K562 (cell line): ENCODE data around the gene NDUFB3. TPM values are rescaled to one million over a fixed set of nuclear protein-coding genes. Genes with fewer than 3 reads are reported as not detected.

Experiments used
- ATAC-seq: fragments of 200-7000 bp; cut with Tn5 transposase; 3 replicates; pipeline ENCODE4 v1.9.1; 2020; ENCODE audit warnings: moderate library complexity
- BruUV-seq: library from RNA; stranded (reverse); fragments of 400-500 nt; replicated peaks from 2 replicates; lab custom pipeline; 2021; lab: Mats Ljungman, UMichigan
- CTCF ChIA-PET: fragments of 300-600 bp; formaldehyde crosslinking; extraction: SDS; loops from one replicate; lab custom pipeline; 2021; ENCODE audit warnings: low intra/inter-chr PET ratio; lab: Yijun Ruan, JAX
- POLR2A ChIA-PET: fragments of 300-600, 350-650 bp; sonication (Branson Sonifier 250); formaldehyde crosslinking; extraction: SDS; loops from one replicate; lab custom pipeline; 2021; ENCODE audit warnings: antibody characterized with exemption, inconsistent platforms; lab: Yijun Ruan, JAX
- DNase-seq, 4 experiments: peaks; one replicate each; pipeline versions ENCODE4 v3.0.0 to v3.0.0-alpha.2; 2011 to 2018; ENCODE audit warnings: low spot score in 3 of 4, mixed read lengths in 3 of 4; ENCODE audit errors: extremely low read depth in 1 of 4
- FAIRE-seq: peaks from 2 replicates; lab custom pipeline; 2011; peaks lifted over from hg19 to GRCh38; lab: Jason Lieb, UNC
- H2AFZ ChIP-seq: 2 replicates; pipeline ENCODE4 v1.6.0; 2011; ENCODE audit warnings: low read depth, low read length, control low read depth, inconsistent platforms
- H3K27ac ChIP-seq: fragments of 200-600 bp; 3 replicates; pipeline ENCODE4 v1.8.0; 2011; ENCODE audit warnings: low read depth, mild to moderate bottlenecking, control low read depth, inconsistent platforms, low read length, moderate library complexity, mixed read lengths; ENCODE audit errors: extremely low read depth
- H3K27me3 ChIP-seq, 2 experiments: fragments of 300-600 bp in 1 of 2; 2 replicates in 1 of 2; 3 replicates in 1 of 2; pipeline versions ENCODE4 v1.6.0 to v1.8.0; 2011; ENCODE audit warnings: inconsistent platforms in 2 of 2, low read length in 2 of 2, mild to moderate bottlenecking in 1 of 2, mixed read lengths in 1 of 2, moderate library complexity in 1 of 2; ENCODE audit not compliant: control insufficient read depth in 2 of 2, insufficient read depth in 2 of 2
- H3K36me3 ChIP-seq: fragments of 300-600 bp; 3 replicates; pipeline ENCODE4 v1.8.0; 2011; ENCODE audit warnings: mild to moderate bottlenecking, low read length, inconsistent platforms; ENCODE audit not compliant: control insufficient read depth, insufficient read depth
- H3K4me1 ChIP-seq, 2 experiments: fragments of 200-600 bp in 1 of 2; replicated peaks in 1 of 2; 2 replicates in 1 of 2; 3 replicates in 1 of 2; pipeline versions ENCODE4 v1.5.1 to v1.8.0; 2011; ENCODE audit warnings: inconsistent platforms in 2 of 2, low read length in 2 of 2, mild to moderate bottlenecking in 1 of 2, mixed read lengths in 1 of 2, moderate library complexity in 1 of 2; ENCODE audit not compliant: control insufficient read depth in 2 of 2, insufficient read depth in 2 of 2
- H3K4me2 ChIP-seq: 2 replicates; pipeline ENCODE4 v1.6.1; 2011; ENCODE audit warnings: low read length, control low read depth, inconsistent platforms, mixed read lengths; ENCODE audit not compliant: insufficient read depth
- H3K4me3 ChIP-seq: fragments of 200-600 bp; sonication (generic), shearing (Covaris generic); 2 replicates; pipeline ENCODE4 v1.5.1; 2016; ENCODE audit warnings: control low read depth, inconsistent platforms
- H3K79me2 ChIP-seq: fragments of 200-600 bp; 3 replicates; pipeline ENCODE4 v1.8.0; 2011; ENCODE audit warnings: low read length, inconsistent platforms; ENCODE audit not compliant: control insufficient read depth, insufficient read depth
- H3K9ac ChIP-seq, 2 experiments: 2 replicates each; pipeline versions ENCODE4 v1.6.0 to v1.6.1; 2011; ENCODE audit warnings: low read depth in 2 of 2, low read length in 2 of 2, control low read depth in 1 of 2, inconsistent platforms in 1 of 2, mild to moderate bottlenecking in 1 of 2, mixed read lengths in 1 of 2; ENCODE audit not compliant: insufficient read depth in 1 of 2
- H3K9me1 ChIP-seq: one replicate; pipeline ENCODE4 v1.6.0; 2011; ENCODE audit warnings: inconsistent platforms, mild to moderate bottlenecking, low read length, moderate library complexity; ENCODE audit not compliant: control insufficient read depth, insufficient read depth
- H3K9me3 ChIP-seq: replicated peaks from 2 replicates; pipeline ENCODE4 v1.5.1; 2011; ENCODE audit warnings: low read depth, low read length, inconsistent platforms; ENCODE audit not compliant: control insufficient read depth, insufficient read depth
- H4K20me1 ChIP-seq: replicated peaks from 2 replicates; pipeline ENCODE4 v1.6.1; 2011; ENCODE audit warnings: low read length, inconsistent platforms, mixed read lengths; ENCODE audit not compliant: control insufficient read depth, insufficient read depth
- AFF1 ChIP-seq, 2 experiments: fragments of 450-650 bp; IDR thresholded peaks; 2 replicates each; pipeline ENCODE4 v1.6.1; 2018; ENCODE audit warnings: mild to moderate bottlenecking in 2 of 2, low read depth in 1 of 2; ENCODE audit not compliant: partially characterized antibody in 2 of 2
- ARID3B ChIP-seq: fragments of 250-450 bp; sonication (Bioruptor Pico); IDR thresholded peaks from 2 replicates; pipeline ENCODE4 v1.4.0; 2020; ENCODE audit warnings: borderline replicate concordance
- BRD9 ChIP-seq: fragments of 450-650 bp; IDR thresholded peaks from 2 replicates; pipeline ENCODE4 v1.6.1; 2018; ENCODE audit warnings: low read depth; ENCODE audit not compliant: partially characterized antibody
- CTBP1 ChIP-seq: fragments of 450-650 bp; IDR thresholded peaks from 2 replicates; pipeline ENCODE4 v1.6.1; 2016; ENCODE audit warnings: borderline replicate concordance
- FOXJ2 ChIP-seq: fragments of 200-800 bp; sonication (Bioruptor generic); IDR thresholded peaks from 2 replicates; pipeline ENCODE4 v1.6.1; 2016; ENCODE audit warnings: missing genetic modification characterization, missing compliant biosample characterization
- HOMEZ ChIP-seq: fragments of 250-450 bp; sonication (Bioruptor Pico); IDR thresholded peaks from 2 replicates; pipeline ENCODE4 v1.4.0; 2020; ENCODE audit warnings: mild to moderate bottlenecking, moderate library complexity
- HSF4 ChIP-seq: fragments of 250-450 bp; sonication (Bioruptor Pico); IDR thresholded peaks from 2 replicates; pipeline ENCODE4 v2.1.2; 2022; ENCODE audit warnings: mild to moderate bottlenecking, moderate library complexity, borderline replicate concordance
- PHF21A ChIP-seq: fragments of 450-650 bp; IDR thresholded peaks from 2 replicates; pipeline ENCODE4 v1.6.1; 2017; ENCODE audit warnings: low read depth, borderline replicate concordance
- RAD51 ChIP-seq: fragments of 450-650 bp; IDR thresholded peaks from 2 replicates; pipeline ENCODE4 v1.7.1; 2016; ENCODE audit warnings: low read depth, mild to moderate bottlenecking, borderline replicate concordance
- ZNF124 ChIP-seq: sonication (generic); formaldehyde crosslinking; IDR thresholded peaks from 2 replicates; pipeline ENCODE4 v1.8.1; 2022; ENCODE audit warnings: missing genetic modification reagents
- ZSCAN32 ChIP-seq: fragments of 450-650 bp; formaldehyde crosslinking; IDR thresholded peaks from 2 replicates; pipeline ENCODE4 v1.4.0; 2020; ENCODE audit warnings: mild to moderate bottlenecking, moderate library complexity
- WGBS: fragments of 100-300 bp; shearing (Covaris generic); methylation state at CpG from one replicate; pipeline ENCODE4 v1.1.6; 2016; ENCODE audit warnings: low coverage, mixed read lengths; ENCODE audit not compliant: insufficient coverage; ENCODE audit errors: missing lambda C conversion rate; 5-methylcytosine and 5-hydroxymethylcytosine counted together
- in situ Hi-C: fragments of 300-500 bp; cut with MboI; formaldehyde crosslinking; loops from 4 replicates; pipeline ENCODE4 v1.15.0; 2018; ENCODE audit warnings: inconsistent platforms, mixed read lengths
- intact Hi-C: fragments of 100-400 bp; cut with micrococcal nuclease; formaldehyde crosslinking; loops from 2 replicates; pipeline ENCODE4 v1.14.2; 2022
- polyA plus RNA-seq, 8 experiments: library from polyadenylated mRNA; depleted of rRNA in 4 of 8; stranded (reverse) in 5 of 8; unstranded in 3 of 8; fragments of >200 nt; fragmentation: Nextera tagmentation in 2 of 8; fragmentation: Illumina TruSeq in 1 of 8; extraction: Ambion mirVana in 2 of 8; extraction: Trizol in 1 of 8; gene quantifications; 2 replicates each; pipeline versions ENCODE4 v1.2.1 to v1.2.3, GENCODE V29; 2011 to 2014; ENCODE audit warnings: inconsistent platforms in 1 of 8, missing spikeins in 1 of 8
- total RNA-seq, 7 experiments: library from RNA; depleted of rRNA in 6 of 7; stranded (reverse); fragments of >200 nt in 6 of 7; fragmentation: Illumina TruSeq in 2 of 7; extraction: Trizol in 2 of 7; gene quantifications; 2 replicates each; pipeline versions ENCODE4 v1.2.1 to v1.2.3, GENCODE V29; 2011 to 2021; ENCODE audit warnings: low replicate concordance in 1 of 7

NDUFB3 gene
- total and polyA plus RNA-seq, 9 of the 15 experiments (the other 6 are each of a cell fraction or from before 2014, with no cell fraction given) = 126 to 786 (median 156) TPM

GRCh38 chr2:201128933-201129505, 57.2 kb downstream of the NDUFB3 start (continued):
- TF ChIP-seq RAD51 = peak; percentile 30; the same call in 1 of the 2 replicates

GRCh38 chr2:201130524-201131186, 58.9 kb downstream of the NDUFB3 start:
- DNase-seq (peak in 2 of 4 experiments; percentile 39 to 69), ATAC-seq (peak; percentile 50), FAIRE-seq (peak; percentile 71)
- Histone ChIP-seq H3K9ac (peak overlapping the region; percentile 4 to 69; a peak in 3 of 4 replicates), H3K27ac (peak overlapping the region; percentile 78), H2AFZ (peak overlapping the region; percentile 30; the same call in 1 of the 2 replicates), H3K36me3 (peaks cover 41% of the 10 kb centered on the region), H4K20me1 (no peaks in the 10 kb centered on the region), H3K9me1 (no peaks in the 10 kb centered on the region), H3K4me3 (peak overlapping the region; percentile 12), H3K4me2 (peak overlapping the region; percentile 61), H3K9me3 (no peaks in the 10 kb centered on the region), H3K79me2 (peaks cover 84% of the 10 kb centered on the region), H3K27me3 (no peaks in the 10 kb centered on the region), H3K4me1 (peaks cover 17 to 55% of the 10 kb centered on the region in 2 experiments)
- intact Hi-C loops (no loop called here), in situ Hi-C loops (no loop called here)
- BruUV-seq = TSS peak; percentile 5
- POLR2A ChIA-PET = interaction anchor here (0.6 to 1.3 kb wide), 6 partner anchors 10 to 56 kb away, joined by 3 to 6 read pairs (median 3); partner anchors contain the start of gene CFLAR
- WGBS = 15% methylated on average over 2 of the region's 3 CpGs
- CTCF ChIA-PET = no interaction called here
- TF ChIP-seq ZSCAN32 (CRISPR knock-in tag) (no peak), FOXJ2 (tag) (no peak), HSF4 (CRISPR knock-in tag) (no peak), AFF1 (IDR thresholded peaks at IDR 0.05; ENCODE audit: low read depth in 1 of 2, partially characterized antibody in 2 of 2) (peak in 1 of 2 experiments; percentile 14), PHF21A (no peak), HOMEZ (no peak), CTBP1 (peak; percentile 24; the same call in 1 of the 2 replicates), BRD9 (peak; percentile 41), ZNF124 (CRISPR knock-in tag) (no peak), ARID3B (no peak)
